Keratinocyte (primary cell): ENCODE data around the gene WFDC10B.

Experiments used
- EZH2 ChIP-seq: IDR thresholded peaks from one replicate; pipeline ENCODE4 v1.6.1; 2012; ENCODE audit warnings: inconsistent platforms, mild to moderate bottlenecking, low read length, moderate library complexity
- TF ChIP-seq, protein P1 (sequence below), 3 experiments: IDR thresholded peaks in 1 of 3; conservative IDR thresholded peaks in 1 of 3; optimal IDR thresholded peaks in 1 of 3; 2 replicates in 2 of 3; 3 replicates in 1 of 3; pipeline versions ENCODE3 to v1.5.1; 2011; ENCODE audit warnings: low read length in 3 of 3, mild to moderate bottlenecking in 3 of 3, moderate library complexity in 2 of 3, control low read depth in 1 of 3, inconsistent platforms in 1 of 3; ENCODE audit not compliant: insufficient read depth in 2 of 3; ENCODE audit errors: extremely low read depth in 1 of 3

DNA sequence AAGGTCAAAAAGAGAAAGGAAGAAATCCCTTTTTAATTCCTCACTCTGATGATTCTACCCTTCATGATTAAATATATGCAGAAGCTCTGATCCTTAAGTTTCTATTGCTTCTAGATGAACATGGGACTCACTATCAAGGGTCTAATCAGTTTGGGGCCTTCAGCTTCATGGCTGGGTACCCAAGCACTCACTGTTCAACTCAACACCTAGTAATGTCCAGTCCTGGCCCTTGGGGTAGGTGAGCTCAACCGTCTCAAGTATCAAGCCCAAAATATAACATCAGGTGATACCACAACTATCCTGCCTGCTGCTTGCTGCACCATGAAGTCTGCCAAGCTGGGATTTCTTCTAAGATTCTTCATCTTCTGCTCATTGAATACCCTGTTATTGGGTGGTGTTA, 17.2 kb upstream of the WFDC10B start, which contains the start of gene SPINT4:
- no peak for TF ChIP-seq EZH2
- TF ChIP-seq, protein P1, sequence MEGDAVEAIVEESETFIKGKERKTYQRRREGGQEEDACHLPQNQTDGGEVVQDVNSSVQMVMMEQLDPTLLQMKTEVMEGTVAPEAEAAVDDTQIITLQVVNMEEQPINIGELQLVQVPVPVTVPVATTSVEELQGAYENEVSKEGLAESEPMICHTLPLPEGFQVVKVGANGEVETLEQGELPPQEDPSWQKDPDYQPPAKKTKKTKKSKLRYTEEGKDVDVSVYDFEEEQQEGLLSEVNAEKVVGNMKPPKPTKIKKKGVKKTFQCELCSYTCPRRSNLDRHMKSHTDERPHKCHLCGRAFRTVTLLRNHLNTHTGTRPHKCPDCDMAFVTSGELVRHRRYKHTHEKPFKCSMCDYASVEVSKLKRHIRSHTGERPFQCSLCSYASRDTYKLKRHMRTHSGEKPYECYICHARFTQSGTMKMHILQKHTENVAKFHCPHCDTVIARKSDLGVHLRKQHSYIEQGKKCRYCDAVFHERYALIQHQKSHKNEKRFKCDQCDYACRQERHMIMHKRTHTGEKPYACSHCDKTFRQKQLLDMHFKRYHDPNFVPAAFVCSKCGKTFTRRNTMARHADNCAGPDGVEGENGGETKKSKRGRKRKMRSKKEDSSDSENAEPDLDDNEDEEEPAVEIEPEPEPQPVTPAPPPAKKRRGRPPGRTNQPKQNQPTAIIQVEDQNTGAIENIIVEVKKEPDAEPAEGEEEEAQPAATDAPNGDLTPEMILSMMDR (optimal IDR thresholded peaks at IDR 0.05 in 1 of 3, IDR thresholded peaks at IDR 0.05 in 1 of 3, conservative IDR thresholded peaks at IDR 0.05 in 1 of 3; ENCODE audit: extremely low read depth in 1 of 3, insufficient read depth in 2 of 3, low read length in 3 of 3), result no peak
